Stimulated activated CD4-positive, alpha-beta T cell treated with anti-CD3 and anti-CD28 coated beads, Interleukin-15, amount 100 ng/mL, for 24 hours (primary cell): ENCODE results near the gene OR5T2.
"Not testable (repeated sequence)": the region's sequence is repeated elsewhere in the genome, so short reads cannot be mapped to it uniquely, and the experiment has no call there.

Source experiments
- DNase-seq: peaks from one replicate; pipeline ENCODE4 v3.0.0-alpha.2; 2020

The OR5T2 gene

DNA sequence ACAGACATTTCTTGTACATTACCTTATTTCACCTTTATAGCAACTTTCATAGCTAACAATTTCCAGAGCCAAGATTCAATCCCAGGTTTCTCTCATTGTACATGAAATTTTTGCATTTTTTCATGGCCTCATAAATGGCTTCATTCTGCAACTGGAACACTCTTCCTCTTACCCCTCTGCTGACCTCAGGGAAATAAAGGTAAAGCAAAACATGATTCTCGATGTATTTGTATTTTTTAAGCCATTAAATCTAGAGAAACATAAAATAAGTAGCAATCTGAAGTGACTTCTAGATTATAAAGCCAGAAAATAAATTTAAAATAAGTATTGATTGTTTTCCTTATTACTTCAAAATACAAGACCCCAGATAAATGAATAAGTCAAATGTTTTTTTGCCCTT, at the start of gene OR5T2:
OR5T2 (minus strand) TSS at position 101 of the 400 bp plus-strand sequence. CDS start 1,193 bp downstream, outside the sequence.
- no peak for DNase-seq

DNA sequence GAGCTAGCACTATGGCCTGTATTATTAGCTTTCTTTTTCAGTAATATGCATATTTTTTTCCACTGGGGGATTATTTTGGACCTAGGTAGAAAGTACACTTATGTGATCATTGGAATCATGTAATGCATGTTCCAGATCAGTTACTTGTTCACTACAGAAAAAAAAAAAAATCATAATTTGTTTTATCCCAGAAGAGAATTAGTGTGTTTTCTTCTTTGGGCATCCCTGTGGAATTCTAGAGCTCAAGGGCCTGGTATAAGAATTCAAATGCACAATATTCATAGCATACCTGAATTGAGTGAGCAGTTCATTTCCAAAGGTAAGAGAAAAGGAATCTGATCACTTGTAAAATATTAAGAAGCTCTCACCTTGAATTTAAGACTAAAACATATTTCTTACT, 39.8 kb upstream of the OR5T2 start, which contains the start of gene OR5T1:
OR5T1 (plus strand) TSS at position 301 of the 400 bp plus-strand sequence. CDS start 1,485 bp downstream, outside the sequence.
- DNase-seq: no peak

DNA sequence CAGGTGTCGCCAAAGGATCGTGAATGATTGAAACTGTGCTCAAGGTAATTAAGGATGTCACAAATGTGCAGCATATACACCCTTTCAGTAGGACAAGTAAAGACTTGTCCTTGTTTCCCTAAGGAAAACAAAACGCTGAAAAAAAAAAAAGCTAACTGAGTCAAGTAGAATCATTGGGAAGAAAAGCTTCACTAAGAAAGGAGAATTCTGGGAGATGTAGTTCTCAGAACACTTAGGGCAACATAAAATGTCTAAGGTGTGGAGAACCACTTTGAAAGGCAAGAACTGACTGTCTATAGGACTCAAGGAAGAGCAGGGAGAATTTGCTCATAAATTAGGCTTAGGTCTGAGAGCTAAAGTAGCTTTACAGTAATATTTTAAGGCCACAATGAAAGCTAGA, 37.0 kb upstream of the OR5T2 start:
- DNase-seq: no peak

DNA sequence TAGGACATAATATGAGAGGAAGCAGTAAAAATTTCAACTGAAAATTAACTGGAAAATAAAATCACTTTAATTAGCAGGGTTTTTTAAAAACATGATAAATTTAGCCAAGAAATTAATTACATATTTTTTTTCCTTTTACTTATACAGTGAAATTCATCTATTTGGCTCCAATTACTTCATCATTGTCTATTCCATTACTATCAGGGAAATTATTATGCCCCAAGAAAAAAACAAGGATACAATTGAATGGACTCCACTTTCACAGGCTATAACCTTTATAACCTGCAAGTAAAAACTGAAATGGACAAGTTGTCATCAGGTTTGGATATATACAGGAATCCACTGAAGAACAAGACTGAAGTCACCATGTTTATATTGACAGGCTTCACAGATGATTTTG, 17.9 kb upstream of the OR5T2 start, which contains the start of gene OR5T3:
OR5T3 (plus strand) TSS at position 301 of the 400 bp plus-strand sequence; CDS start at position 301, 0 bp downstream.
- no peak for DNase-seq

DNA sequence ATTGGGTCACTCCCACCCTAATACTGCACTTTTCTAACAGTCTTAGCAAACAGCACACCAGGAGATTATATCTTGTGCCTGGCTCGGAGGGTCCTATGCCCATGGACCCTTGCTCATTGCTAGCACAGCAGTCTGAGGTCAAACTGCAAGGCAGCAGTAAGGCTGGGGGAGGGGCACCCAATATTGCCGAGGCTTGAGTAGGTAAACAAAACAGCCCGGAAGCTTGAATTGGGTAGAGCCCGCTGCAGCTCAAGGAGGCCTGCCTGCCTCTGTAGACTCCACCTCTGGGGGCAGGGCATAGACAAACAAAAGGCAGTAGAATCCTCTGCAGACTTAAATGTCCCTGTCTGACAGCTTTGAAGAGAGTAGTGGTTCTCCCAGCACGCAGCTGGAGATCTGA, 14.3 kb downstream of the OR5T2 start:
- DNase-seq: not testable (repeated sequence)

DNA sequence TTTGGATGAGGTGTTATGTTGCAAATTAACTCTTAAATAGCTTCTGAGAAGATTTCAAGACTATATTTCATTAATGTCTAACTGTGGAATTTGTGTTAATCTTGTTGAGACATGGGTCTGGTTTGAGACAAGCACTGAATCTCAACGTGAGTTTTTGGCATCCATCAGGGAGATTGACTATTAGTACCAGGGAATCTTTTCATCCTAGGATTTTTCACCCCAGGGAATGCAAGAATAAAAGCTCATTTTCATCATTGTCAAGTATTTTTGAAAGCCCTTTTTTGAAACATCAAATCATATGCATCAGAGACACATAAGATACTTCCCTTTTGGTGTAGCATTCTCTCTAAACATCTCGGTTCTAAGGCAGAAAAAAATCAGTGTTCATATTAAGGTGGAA, 19.5 kb downstream of the OR5T2 start:
- DNase-seq: no peak

DNA sequence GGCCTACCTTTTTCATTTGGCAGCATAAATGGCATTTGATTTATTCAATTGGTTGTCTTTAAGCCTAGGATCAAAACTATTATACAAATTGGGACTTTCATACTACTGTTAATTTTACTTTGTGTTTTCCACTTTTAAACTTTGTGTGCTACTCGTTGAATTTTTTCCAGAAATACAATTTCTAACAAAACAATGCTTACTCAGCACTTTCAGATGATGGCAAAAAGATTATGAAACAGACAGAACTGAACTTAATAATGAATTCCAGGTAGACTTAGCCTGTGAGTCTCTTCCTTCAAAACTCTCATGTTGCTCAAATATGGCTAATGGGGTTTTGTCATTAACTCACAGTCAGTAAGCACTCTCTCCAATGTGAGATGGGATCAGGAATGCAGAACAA, 26.3 kb downstream of the OR5T2 start:
- no peak for DNase-seq

DNA sequence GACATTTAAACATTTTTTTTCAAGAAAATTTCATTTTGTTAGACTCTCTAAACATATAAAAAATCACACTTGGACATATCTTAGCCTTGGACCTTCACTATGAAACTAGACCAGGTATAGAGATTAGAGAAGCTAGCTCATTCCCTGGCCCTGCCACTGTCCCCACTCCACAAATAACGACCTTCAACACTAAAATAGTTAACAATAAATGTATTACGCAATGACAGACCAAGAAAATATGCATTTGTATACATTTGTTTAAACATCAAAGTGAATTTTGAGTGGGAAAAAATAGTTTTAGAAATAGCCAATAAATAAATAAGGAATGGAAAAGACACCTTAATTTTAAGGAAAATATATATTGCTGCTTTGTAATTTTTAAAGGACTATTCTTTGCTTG, 36.7 kb downstream of the OR5T2 start:
- DNase-seq: no peak

DNA sequence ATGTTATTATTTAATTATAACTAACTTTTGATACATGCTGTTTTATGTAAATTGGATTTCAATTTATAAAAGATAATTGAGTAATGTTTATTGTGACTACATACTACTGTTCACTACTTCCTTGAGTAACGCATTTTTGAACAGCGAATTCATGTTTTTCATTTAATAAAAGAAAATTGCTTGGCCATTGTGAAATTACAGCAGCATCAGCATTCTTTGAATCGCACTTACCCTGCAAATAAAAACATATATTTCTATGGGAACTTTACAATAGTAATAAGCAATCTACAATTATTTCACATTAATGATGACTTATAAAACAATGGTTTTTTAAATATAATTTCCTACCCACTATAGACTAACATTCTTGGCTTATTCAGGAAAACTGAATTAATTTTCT, 37.4 kb downstream of the OR5T2 start:
- no peak for DNase-seq

DNA sequence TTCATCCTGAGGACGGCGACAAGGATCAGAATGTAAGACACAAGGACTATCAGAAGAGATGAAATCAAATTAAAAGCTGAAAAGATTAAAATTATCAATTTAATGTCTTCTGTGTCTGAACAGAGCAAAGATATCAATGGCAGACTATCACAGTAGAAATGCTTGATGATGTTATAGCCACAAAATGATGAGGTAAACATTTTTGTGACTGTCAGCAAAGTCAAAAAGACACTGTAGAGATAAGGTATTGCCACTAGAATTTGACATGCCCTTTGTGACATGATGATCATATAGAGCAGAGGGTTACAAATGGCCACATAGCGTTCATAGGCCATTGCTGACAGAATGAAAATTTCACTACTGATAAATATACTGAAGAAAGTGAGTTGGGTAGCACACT, 45.5 kb downstream of the OR5T2 start:
- no peak for DNase-seq

DNA sequence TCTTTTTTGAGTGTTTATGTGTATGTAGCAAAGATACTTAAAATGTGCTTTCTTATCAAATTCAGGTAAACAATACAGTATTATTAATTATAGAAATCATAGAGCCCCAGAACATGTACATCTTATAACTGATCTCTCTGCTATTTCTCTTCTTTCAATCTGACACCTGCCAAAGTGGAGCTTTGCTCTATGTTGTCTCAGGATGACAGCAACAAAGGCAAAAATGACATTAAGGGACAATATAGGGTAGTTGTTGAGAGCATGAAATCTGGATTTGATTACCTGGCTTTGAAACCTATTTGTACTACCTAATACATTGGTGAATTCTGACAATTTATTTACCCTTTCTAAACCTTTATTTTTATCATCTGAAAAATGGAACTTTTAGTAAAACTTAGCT, 50.6 kb downstream of the OR5T2 start:
- no peak for DNase-seq
